ENCODE results near the gene TNRC6B. TPM values are rescaled to one million over a fixed set of nuclear protein-coding genes. Genes with fewer than 3 reads are reported as not detected.

Gene TNRC6B
- total and polyA plus RNA-seq, 5 experiments from 2014 or later = 67.3 to 142 (median 116) TPM

- Mint-ChIP-seq H3K9me3 (no peaks in the 10 kb centered on the region), H3K36me3 (peaks cover 0 to 10% (median 5%) of the 10 kb centered on the region in 3 donors), H3K27me3 (no peaks in the 10 kb centered on the region), H3K4me1 (peaks cover 49 to 92% (median 85%) of the 10 kb centered on the region in 4 donors), H3K4me3 (peak overlapping the region in 8 of 10 donors; percentile 59 to 92 (median 76)), H3K27ac (peak overlapping the region; percentile 80 to 99 (median 95))
- no peak for ATAC-seq
- POLR2A ChIA-PET = interaction anchor here (0.5 to 4.6 kb wide), 7 partner anchors 10 to 290 kb away, joined by 3 to 91 read pairs (median 8); partner anchors contain the start of gene ADSL
- no peak for DNase-seq
These were observed 156.3 kb downstream of the TNRC6B start for GRCh38 chr22:40334060-40334459.

- Mint-ChIP-seq H3K36me3 (peaks cover 0 to 10% (median 5%) of the 10 kb centered on the region in 3 donors), H3K4me3 (peak overlapping the region; percentile 59 to 92 (median 74)), H3K9me3 (no peaks in the 10 kb centered on the region), H3K27ac (peak overlapping the region; percentile 80 to 99 (median 95)), H3K4me1 (peaks cover 51 to 88% (median 79%) of the 10 kb centered on the region in 4 donors), H3K27me3 (no peaks in the 10 kb centered on the region)
- DNase-seq (peak in 3 of 10 donors; percentile 56 to 77 (median 75)), ATAC-seq (peak; percentile 56 to 62)
- POLR2A ChIA-PET = interaction anchor here (0.6 to 4.6 kb wide), 11 partner anchors 11 to 912 kb away, joined by 3 to 91 read pairs (median 4); partner anchors contain the start of gene ADSL
These were observed 157.2 kb downstream of the TNRC6B start for GRCh38 chr22:40334899-40335298.

- POLR2A ChIA-PET = interaction anchor here (0.6 to 4.6 kb wide), 11 partner anchors 11 to 1110 kb away, joined by 3 to 91 read pairs (median 4); partner anchors contain the start of gene ADSL
- Mint-ChIP-seq H3K27me3 (no peaks in the 10 kb centered on the region), H3K27ac (peak overlapping the region in 7 of 10 donors; percentile 80 to 99 (median 95)), H3K4me1 (peaks cover 52 to 88% (median 77%) of the 10 kb centered on the region in 4 donors), H3K4me3 (peak overlapping the region in 9 of 10 donors; percentile 11 to 87 (median 73)), H3K9me3 (no peaks in the 10 kb centered on the region), H3K36me3 (peaks cover 0 to 8% (median 4%) of the 10 kb centered on the region in 3 donors)
- no peak for DNase-seq
- ATAC-seq = no peak
These were observed 157.6 kb downstream of the TNRC6B start for GRCh38 chr22:40335358-40335757.

- H3K27me3 Mint-ChIP-seq = no peaks in the 10 kb centered on the region
- peaks cover 42 to 75% (median 59%) of the 10 kb centered on the region in 4 donors for H3K4me1 Mint-ChIP-seq
- DNase-seq (no peak), ATAC-seq (no peak)
- peak overlapping the region in 3 of 10 donors; percentile 41 to 64 (median 58) for H3K27ac Mint-ChIP-seq
- H3K36me3 Mint-ChIP-seq = peaks cover 0 to 8% (median 0%) of the 10 kb centered on the region in 3 donors
- peak overlapping the region in 2 of 10 donors; percentile 3 to 46 for H3K4me3 Mint-ChIP-seq
- no peaks in the 10 kb centered on the region for H3K9me3 Mint-ChIP-seq
- POLR2A ChIA-PET = interaction anchor here (0.5 to 10.6 kb wide), 4 partner anchors 11 to 808 kb away, joined by 3 to 189 read pairs (median 4); partner anchors contain the start of gene RPS19BP1
These were observed 162.3 kb downstream of the TNRC6B start for GRCh38 chr22:40340044-40340443.

- POLR2A ChIA-PET = interaction anchor here (1.6 to 10.6 kb wide), 2 partner anchors 11 to 17 kb away, joined by 5 to 189 read pairs; no protein-coding TSS in a partner anchor
- DNase-seq (no peak), ATAC-seq (no peak)
- Mint-ChIP-seq H3K27me3 (no peaks in the 10 kb centered on the region), H3K27ac (peak overlapping the region; percentile 36 to 89 (median 79)), H3K4me3 (peak overlapping the region in 9 of 10 donors; percentile 24 to 77 (median 57)), H3K36me3 (peaks cover 0 to 8% (median 0%) of the 10 kb centered on the region in 3 donors), H3K9me3 (no peaks in the 10 kb centered on the region), H3K4me1 (peaks cover 35 to 71% (median 51%) of the 10 kb centered on the region in 4 donors)
These were observed 163.9 kb downstream of the TNRC6B start for GRCh38 chr22:40341604-40342003.

GRCh38 chr22:40342521-40342920, 164.8 kb downstream of the TNRC6B start:
- peak overlapping the region in 8 of 10 donors; percentile 24 to 77 (median 56) for H3K4me3 Mint-ChIP-seq
- peaks cover 39 to 68% (median 59%) of the 10 kb centered on the region in 4 donors for H3K4me1 Mint-ChIP-seq

GRCh38 chr22:40345271-40345670, 167.5 kb downstream of the TNRC6B start:
- POLR2A ChIA-PET = interaction anchor here (0.6 to 10.6 kb wide), 22 partner anchors 10 to 1026 kb away, joined by 3 to 189 read pairs (median 4); partner anchors contain the start of gene RPL3
- no peak for DNase-seq
- H3K4me3 Mint-ChIP-seq = peak overlapping the region; percentile 91 to 99 (median 97)
- ATAC-seq = no peak
- H3K36me3 Mint-ChIP-seq = peaks cover 0 to 21% (median 5%) of the 10 kb centered on the region in 3 donors
- H3K9me3 Mint-ChIP-seq = no peaks in the 10 kb centered on the region
- peak overlapping the region; percentile 95 to 99 (median 98) for H3K27ac Mint-ChIP-seq
- H3K4me1 Mint-ChIP-seq = peaks cover 30 to 73% (median 55%) of the 10 kb centered on the region in 4 donors
- no peaks in the 10 kb centered on the region for H3K27me3 Mint-ChIP-seq

More at GRCh38 chr22:40342521-40342920, 164.8 kb downstream of the TNRC6B start:
- no peaks in the 10 kb centered on the region for H3K9me3 Mint-ChIP-seq
- H3K27ac Mint-ChIP-seq = peak overlapping the region; percentile 31 to 91 (median 79)
- ATAC-seq (no peak), DNase-seq (no peak)
- POLR2A ChIA-PET = interaction anchor here (0.6 to 10.6 kb wide), 4 partner anchors 13 to 140 kb away, joined by 3 to 189 read pairs (median 3); no protein-coding TSS in a partner anchor
- no peaks in the 10 kb centered on the region for H3K27me3 Mint-ChIP-seq
- H3K36me3 Mint-ChIP-seq = peaks cover 0 to 8% (median 0%) of the 10 kb centered on the region in 3 donors

- DNase-seq (peak in 9 of 10 donors; percentile 6 to 75 (median 51)), ATAC-seq (peak; percentile 58 to 60)
- peaks cover 28 to 70% (median 52%) of the 10 kb centered on the region in 4 donors for H3K4me1 Mint-ChIP-seq
- H3K27me3 Mint-ChIP-seq = no peaks in the 10 kb centered on the region
- POLR2A ChIA-PET = interaction anchor here (0.6 to 10.6 kb wide), 22 partner anchors 11 to 1026 kb away, joined by 3 to 189 read pairs (median 4); partner anchors contain the start of gene RPL3
- H3K4me3 Mint-ChIP-seq = peak overlapping the region; percentile 91 to 99 (median 97)
- peaks cover 0 to 25% (median 5%) of the 10 kb centered on the region in 3 donors for H3K36me3 Mint-ChIP-seq
- H3K27ac Mint-ChIP-seq = peak overlapping the region; percentile 95 to 99 (median 98)
- no peaks in the 10 kb centered on the region for H3K9me3 Mint-ChIP-seq
These were observed 168.1 kb downstream of the TNRC6B start for GRCh38 chr22:40345815-40346184.

- peak within 1 kb of the TSS; percentile 91 to 99 (median 97) for H3K4me3 Mint-ChIP-seq
- no peaks in the 10 kb centered on the region for H3K27me3 Mint-ChIP-seq
- DNase-seq (peak; percentile 68 to 88 (median 78)), ATAC-seq (peak; percentile 82 to 84)
- H3K9me3 Mint-ChIP-seq = no peaks in the 10 kb centered on the region
- POLR2A ChIA-PET = interaction anchor here (0.6 to 10.6 kb wide), 30 partner anchors 10 to 1027 kb away, joined by 3 to 189 read pairs (median 4); partner anchors contain the start of gene RPL3
- H3K36me3 Mint-ChIP-seq = peaks cover 0 to 31% (median 5%) of the 10 kb centered on the region in 3 donors
- H3K4me1 Mint-ChIP-seq = peaks cover 28 to 68% (median 50%) of the 10 kb centered on the region in 4 donors
- H3K27ac Mint-ChIP-seq = peak within 1 kb of the TSS; percentile 95 to 99 (median 98)
These were observed 168.7 kb downstream of the TNRC6B start, which contains the start of gene ADSL for GRCh38 chr22:40346185-40347118. Gene ADSL, plus strand, starts transcription at chr22:40346500. Its CDS starts 59 bp downstream, at chr22:40346559.

GRCh38 chr22:40347300-40347699, 169.6 kb downstream of the TNRC6B start:
- Mint-ChIP-seq H3K4me1 (peaks cover 21 to 59% (median 43%) of the 10 kb centered on the region in 4 donors), H3K27ac (peak overlapping the region; percentile 89 to 99 (median 98)), H3K27me3 (no peaks in the 10 kb centered on the region), H3K36me3 (peaks cover 4 to 40% (median 5%) of the 10 kb centered on the region in 3 donors), H3K9me3 (no peaks in the 10 kb centered on the region), H3K4me3 (peak overlapping the region; percentile 91 to 99 (median 97))
- ATAC-seq (no peak), DNase-seq (no peak)
- POLR2A ChIA-PET = interaction anchor here (0.6 to 10.6 kb wide), 19 partner anchors 12 to 451 kb away, joined by 3 to 189 read pairs (median 4); partner anchors contain the start of gene TNRC6B

- ATAC-seq = peak; percentile 33 to 49
- H3K27ac Mint-ChIP-seq = peak overlapping the region; percentile 49 to 99 (median 98)
- H3K27me3 Mint-ChIP-seq = no peaks in the 10 kb centered on the region
- peaks cover 4 to 48% (median 5%) of the 10 kb centered on the region in 3 donors for H3K36me3 Mint-ChIP-seq
- H3K4me3 Mint-ChIP-seq = peak overlapping the region; percentile 91 to 99 (median 97)
- POLR2A ChIA-PET = interaction anchor here (0.6 to 10.6 kb wide), 13 partner anchors 13 to 309 kb away, joined by 3 to 189 read pairs (median 4); partner anchors contain the start of gene TNRC6B
- peaks cover 15 to 56% (median 39%) of the 10 kb centered on the region in 4 donors for H3K4me1 Mint-ChIP-seq
- H3K9me3 Mint-ChIP-seq = no peaks in the 10 kb centered on the region
- DNase-seq = peak; percentile 45 to 83 (median 66)
These were observed 170.4 kb downstream of the TNRC6B start for GRCh38 chr22:40348025-40348658.

All from naive thymus-derived CD8-positive, alpha-beta T cell (primary cell).